ENCODE measurements around the gene SLC5A12.

SLC5A12 gene

GRCh38 chr11:26719998-26720397 lies 1.9 kb downstream of the SLC5A12 start:
- Histone ChIP-seq H3K4me2 (ENCODE audit: low read depth, low read length, poor library complexity, severe bottlenecking) (no peak overlapping the region), H3F3A (ENCODE audit: insufficient read depth) (no peaks in the 10 kb centered on the region)

GRCh38 chr11:26719289-26719973 lies 2.4 kb downstream of the SLC5A12 start:
- H3K9me3 ChIP-seq (ENCODE audit: insufficient read depth, low read length) = no peaks in the 10 kb centered on the region
- H3K9ac ChIP-seq (ENCODE audit: low read length) = no peak overlapping the region

More at GRCh38 chr11:26719998-26720397, 1.9 kb downstream of the SLC5A12 start:
- H3K9ac ChIP-seq (ENCODE audit: low read length) = no peak overlapping the region
- no peaks in the 10 kb centered on the region for H3K36me3 ChIP-seq (ENCODE audit: low read length)
- H2AFZ ChIP-seq (ENCODE audit: low read depth, low read length, severe bottlenecking) = no peak overlapping the region
- no peaks in the 10 kb centered on the region for H4K20me1 ChIP-seq (ENCODE audit: low read depth, low read length)
- no peaks in the 10 kb centered on the region for H3K9me3 ChIP-seq (ENCODE audit: insufficient read depth, low read length)
- H3K9me2 ChIP-seq (replicated peaks; ENCODE audit: insufficient read depth, low read length) = no peaks in the 10 kb centered on the region
- no peak for TF ChIP-seq CTCF (IDR thresholded peaks at IDR 0.05; ENCODE audit: insufficient read depth, low read length, poor library complexity, severe bottlenecking)
- no peaks in the 10 kb centered on the region for H3K79me2 ChIP-seq (ENCODE audit: insufficient read depth, low read length)
- no peak overlapping the region for H3K27ac ChIP-seq (ENCODE audit: low read depth, low read length)
- no peaks in the 10 kb centered on the region for H3K27me3 ChIP-seq (ENCODE audit: low read length)
- H3K4me3 ChIP-seq (ENCODE audit: insufficient read depth, low read length, poor library complexity, severe bottlenecking) = no peak overlapping the region

GRCh38 chr11:26717771-26718170 lies 4.1 kb downstream of the SLC5A12 start:
- no peak overlapping the region for H3K27ac ChIP-seq (ENCODE audit: low read depth, low read length)
- no peaks in the 10 kb centered on the region for H3F3A ChIP-seq (ENCODE audit: insufficient read depth)
- no peak overlapping the region for H3K4me3 ChIP-seq (ENCODE audit: insufficient read depth, low read length, poor library complexity, severe bottlenecking)
- TF ChIP-seq EZH2phosphoT487 (conservative IDR thresholded peaks at IDR 0.05; ENCODE audit: low read length) (no peak), CTCF (IDR thresholded peaks at IDR 0.05; ENCODE audit: insufficient read depth, low read length, poor library complexity, severe bottlenecking) (no peak)
- no peaks in the 10 kb centered on the region for H3K36me3 ChIP-seq (ENCODE audit: low read length)
- no peak overlapping the region for H3K9ac ChIP-seq (ENCODE audit: low read length)
- no peak overlapping the region for H3K4me2 ChIP-seq (ENCODE audit: low read depth, low read length, poor library complexity, severe bottlenecking)
- H4K20me1 ChIP-seq (ENCODE audit: low read depth, low read length) = no peaks in the 10 kb centered on the region
- no peaks in the 10 kb centered on the region for H3K9me3 ChIP-seq (ENCODE audit: insufficient read depth, low read length)
- no peaks in the 10 kb centered on the region for H3K9me2 ChIP-seq (replicated peaks; ENCODE audit: insufficient read depth, low read length)
- no peaks in the 10 kb centered on the region for H3K27me3 ChIP-seq (ENCODE audit: low read length)
- no peaks in the 10 kb centered on the region for H3K79me2 ChIP-seq (ENCODE audit: insufficient read depth, low read length)
- H2AFZ ChIP-seq (ENCODE audit: low read depth, low read length, severe bottlenecking) = no peak overlapping the region

More at GRCh38 chr11:26719289-26719973, 2.4 kb downstream of the SLC5A12 start:
- Histone ChIP-seq H3K79me2 (ENCODE audit: insufficient read depth, low read length) (no peaks in the 10 kb centered on the region), H3K4me2 (ENCODE audit: low read depth, low read length, poor library complexity, severe bottlenecking) (no peak overlapping the region), H3K36me3 (ENCODE audit: low read length) (no peaks in the 10 kb centered on the region), H3K9me2 (replicated peaks; ENCODE audit: insufficient read depth, low read length) (no peaks in the 10 kb centered on the region), H3K4me3 (ENCODE audit: insufficient read depth, low read length, poor library complexity, severe bottlenecking) (no peak overlapping the region), H4K20me1 (ENCODE audit: low read depth, low read length) (no peaks in the 10 kb centered on the region), H3K27me3 (ENCODE audit: low read length) (no peaks in the 10 kb centered on the region), H2AFZ (ENCODE audit: low read depth, low read length, severe bottlenecking) (no peak overlapping the region), H3K27ac (ENCODE audit: low read depth, low read length) (no peak overlapping the region), H3F3A (ENCODE audit: insufficient read depth) (no peaks in the 10 kb centered on the region)
- no peak for TF ChIP-seq CTCF (IDR thresholded peaks at IDR 0.05; ENCODE audit: insufficient read depth, low read length, poor library complexity, severe bottlenecking)
- TF ChIP-seq EZH2phosphoT487 (conservative IDR thresholded peaks at IDR 0.05; ENCODE audit: low read length) = no peak
